ENCODE results near the gene BRI3. TPM values are rescaled to one million over a fixed set of nuclear protein-coding genes. Genes with fewer than 3 reads are reported as not detected.

BRI3 gene
- total RNA-seq, 1 experiment from 2014 or later: 102 TPM

GRCh38 chr7:98232263-98232585 is 49.3 kb upstream of the BRI3 start:
- Histone ChIP-seq H3K79me2 (ENCODE audit: insufficient read depth, low read length) (no peaks in the 10 kb centered on the region), H3K27ac (ENCODE audit: low read depth, low read length) (no peak overlapping the region), H3K36me3 (ENCODE audit: control insufficient read depth in 1 of 2, insufficient read depth in 2 of 2, low read length in 2 of 2) (no peaks in the 10 kb centered on the region), H4K20me1 (ENCODE audit: insufficient read depth) (no peaks in the 10 kb centered on the region), H3K9me2 (ENCODE audit: insufficient read depth) (no peaks in the 10 kb centered on the region), H3K4me1 (ENCODE audit: control insufficient read depth in 1 of 2, insufficient read depth in 2 of 2, low read length in 2 of 2) (no peaks in the 10 kb centered on the region), H3K4me2 (ENCODE audit: low read length) (no peak overlapping the region), H3K27me3 (ENCODE audit: insufficient read depth, low read length) (no peaks in the 10 kb centered on the region), H3K9me3 (ENCODE audit: control insufficient read depth in 1 of 2, insufficient read depth in 1 of 2, low read depth in 1 of 2, low read length in 2 of 2) (no peaks in the 10 kb centered on the region), H3K4me3 (replicated peaks in 1 of 2; ENCODE audit: low read depth in 1 of 2, low read length in 2 of 2) (no peak overlapping the region), H3K9ac (ENCODE audit: low read length) (no peak overlapping the region), H2AFZ (ENCODE audit: low read depth, low read length, poor library complexity, severe bottlenecking) (no peak overlapping the region)
- intact Hi-C loops (cut with micrococcal nuclease): no loop called here
- RAD21 ChIA-PET (ENCODE audit: low non-redundant PET in 1 of 2, low total read pairs in 2 of 2, uncharacterized antibody in 2 of 2, unreplicated experiment in 2 of 2): no interaction called here
- TF ChIP-seq SRF (IDR thresholded peaks at IDR 0.05; ENCODE audit: low read depth) (no peak), ELF1 (IDR thresholded peaks at IDR 0.05; ENCODE audit: borderline replicate concordance, low read depth) (no peak), JUND (IDR thresholded peaks at IDR 0.05) (no peak), ZBTB33 (IDR thresholded peaks at IDR 0.05; ENCODE audit: extremely low read depth, insufficient replicate concordance, low read length) (no peak), ATF3 (IDR thresholded peaks at IDR 0.05) (no peak), EZH2phosphoT487 (IDR thresholded peaks at IDR 0.05; ENCODE audit: borderline replicate concordance) (no peak), ZFX (IDR thresholded peaks at IDR 0.05) (no peak), SIN3A (IDR thresholded peaks at IDR 0.05; ENCODE audit: low read depth) (no peak), ZNF274 (IDR thresholded peaks at IDR 0.05; ENCODE audit: low read depth, low read length) (no peak), REST (IDR thresholded peaks at IDR 0.05; ENCODE audit: low read depth) (no peak), YY1 (IDR thresholded peaks at IDR 0.05; ENCODE audit: extremely low read depth, insufficient replicate concordance, low read depth, low read length) (no peak), RAD21 (IDR thresholded peaks at IDR 0.05; ENCODE audit: low read depth) (no peak), EZH2 (IDR thresholded peaks at IDR 0.05) (no peak)
- no peak for ATAC-seq
- POLR2A ChIA-PET: no interaction called here
- no TSS peak for BruUV-seq (replicated peaks)
- no peak for DNase-seq (ENCODE audit: low read depth, low spot score)
- CTCF ChIA-PET: no interaction called here

All from HCT116 (cell line).